Endothelial cell of umbilical vein (primary cell): ENCODE measurements around the gene LCAT. TPM values are rescaled to one million over a fixed set of nuclear protein-coding genes. Genes with fewer than 3 reads are reported as not detected.

Source experiments
- BruUV-seq: library from RNA; stranded (reverse); fragments of 400-500 nt; replicated peaks from 2 replicates; lab custom pipeline; 2021; lab: Mats Ljungman, UMichigan
- CTCF ChIA-PET: fragments of 300-600, 350-600 bp; sonication (Branson Sonifier 250); formaldehyde crosslinking; loops from one replicate; lab custom pipeline; 2021; ENCODE audit warnings: antibody characterized with exemption, inconsistent platforms; lab: Charles Lee
- POLR2A ChIA-PET: fragments of 300-600, 350-600 bp; sonication (Branson Sonifier 250); formaldehyde crosslinking; loops from one replicate; lab custom pipeline; 2021; ENCODE audit warnings: antibody characterized with exemption, inconsistent platforms; lab: Charles Lee
- DNase-seq: peaks from one replicate; pipeline ENCODE4 v3.0.0-alpha.2; 2011; ENCODE audit warnings: low read depth, low spot score
- FAIRE-seq: peaks from 2 replicates; lab custom pipeline; 2011; peaks lifted over from hg19 to GRCh38; lab: Jason Lieb, UNC
- H2AFZ ChIP-seq: 2 replicates; pipeline ENCODE4 v1.6.0; 2012; ENCODE audit warnings: low read depth, low read length, control low read depth, inconsistent platforms
- H3K27ac ChIP-seq: 2 replicates; pipeline ENCODE4 v1.5.1; 2011; ENCODE audit warnings: low read depth, mild to moderate bottlenecking, control low read depth, low read length, moderate library complexity; ENCODE audit not compliant: insufficient read depth
- H3K27me3 ChIP-seq, 2 experiments: 2 replicates each; pipeline versions ENCODE4 v1.6.0 to v1.6.1; 2011; ENCODE audit warnings: low read length in 2 of 2, mixed read lengths in 1 of 2; ENCODE audit not compliant: control insufficient read depth in 2 of 2, insufficient read depth in 2 of 2
- H3K36me3 ChIP-seq, 2 experiments: 2 replicates in 1 of 2; 3 replicates in 1 of 2; pipeline ENCODE4 v1.5.1; 2011; ENCODE audit warnings: low read length in 2 of 2, mild to moderate bottlenecking in 1 of 2, moderate library complexity in 1 of 2; ENCODE audit not compliant: control insufficient read depth in 2 of 2, insufficient read depth in 2 of 2; ENCODE audit errors: extremely low read depth in 1 of 2
- H3K4me1 ChIP-seq: 3 replicates; pipeline ENCODE4 v1.5.1; 2011; ENCODE audit warnings: mild to moderate bottlenecking, low read length; ENCODE audit not compliant: control insufficient read depth, insufficient read depth; ENCODE audit errors: extremely low read depth
- H3K4me2 ChIP-seq: 2 replicates; pipeline ENCODE4 v1.6.1; 2011; ENCODE audit warnings: low read length, control low read depth, mixed read lengths; ENCODE audit not compliant: insufficient read depth
- H3K4me3 ChIP-seq, 3 experiments: fragments of 200-600 bp in 1 of 3; sonication (generic), shearing (Covaris generic) in 1 of 3; replicated peaks in 1 of 3; 2 replicates each; pipeline ENCODE4 v1.5.1; 2011 to 2016; ENCODE audit warnings: control low read depth in 3 of 3, low read length in 3 of 3, mild to moderate bottlenecking in 2 of 3, inconsistent platforms in 1 of 3, low read depth in 1 of 3, moderate library complexity in 1 of 3; ENCODE audit not compliant: insufficient read depth in 1 of 3
- H3K79me2 ChIP-seq: 2 replicates; pipeline ENCODE4 v1.6.0; 2012; ENCODE audit warnings: low read length, inconsistent platforms; ENCODE audit not compliant: control insufficient read depth, insufficient read depth
- H3K9ac ChIP-seq: replicated peaks from 2 replicates; pipeline ENCODE3; 2011; ENCODE audit warnings: low read length, control low read depth; ENCODE audit not compliant: insufficient read depth; ENCODE audit errors: extremely low read depth
- H3K9me1 ChIP-seq: replicated peaks from 3 replicates; pipeline ENCODE4 v1.6.0; 2011; ENCODE audit warnings: mild to moderate bottlenecking, low read length; ENCODE audit not compliant: control insufficient read depth, insufficient read depth; ENCODE audit errors: extremely low read depth
- H3K9me3 ChIP-seq: replicated peaks from 2 replicates; pipeline ENCODE4 v1.5.1; 2012; ENCODE audit warnings: low read length, inconsistent platforms; ENCODE audit not compliant: control insufficient read depth, insufficient read depth
- H4K20me1 ChIP-seq: replicated peaks from 2 replicates; pipeline ENCODE3; 2011; ENCODE audit warnings: mild to moderate bottlenecking, low read length; ENCODE audit not compliant: control insufficient read depth, insufficient read depth; ENCODE audit errors: extremely low read depth
- CTCF ChIP-seq, 2 donors: IDR thresholded peaks; 1 replicate in 1 of 2; 2 replicates in 1 of 2; pipeline ENCODE4 v1.5.1; 2011; ENCODE audit warnings: low read length in 2 of 2, mild to moderate bottlenecking in 2 of 2, moderate library complexity in 2 of 2, control low read depth in 1 of 2, inconsistent platforms in 1 of 2, low read depth in 1 of 2; ENCODE audit not compliant: insufficient read depth in 1 of 2; ENCODE audit errors: extremely low read depth in 1 of 2
- EZH2 ChIP-seq: IDR thresholded peaks from 2 replicates; pipeline ENCODE4 v1.6.1; 2012; ENCODE audit warnings: borderline replicate concordance, low read depth, mild to moderate bottlenecking, moderate library complexity, low read length, inconsistent platforms; ENCODE audit not compliant: severe bottlenecking
- FOS ChIP-seq: IDR thresholded peaks from 2 replicates; pipeline ENCODE4 v1.6.1; 2011; ENCODE audit warnings: mild to moderate bottlenecking, low read length, moderate library complexity, borderline replicate concordance; ENCODE audit not compliant: insufficient read depth
- GATA2 ChIP-seq: IDR thresholded peaks from 2 replicates; pipeline ENCODE4 v1.7.0; 2011; ENCODE audit warnings: low read depth, mild to moderate bottlenecking, moderate library complexity, mixed read lengths, low read length; ENCODE audit not compliant: insufficient read length, insufficient read depth
- JUN ChIP-seq: IDR thresholded peaks from 2 replicates; pipeline ENCODE4 v1.6.1; 2011; ENCODE audit warnings: borderline replicate concordance, low read depth; ENCODE audit not compliant: insufficient read length, insufficient read depth
- MAX ChIP-seq: IDR thresholded peaks from 2 replicates; pipeline ENCODE4 v1.6.1; 2011; ENCODE audit not compliant: insufficient read depth, insufficient read length
- POLR2A ChIP-seq: IDR thresholded peaks from 2 replicates; pipeline ENCODE4 v1.6.1; 2012; ENCODE audit warnings: low read depth, mild to moderate bottlenecking, control low read depth, low read length
- dilution Hi-C: fragments of 300-500 bp; cut with MboI; formaldehyde crosslinking; loops from one replicate; pipeline ENCODE4 v1.15.0; 2019; ENCODE audit warnings: low sequenced_read_pairs; ENCODE audit not compliant: extremely low pct_ligation_motif_present
- intact Hi-C: fragments of 100-400 bp; cut with micrococcal nuclease; formaldehyde crosslinking; loops from one replicate; pipeline ENCODE4 v1.10.0; 2022
- polyA plus RNA-seq, 4 experiments: library from polyadenylated mRNA; depleted of rRNA in 3 of 4; stranded (reverse) in 3 of 4; unstranded in 1 of 4; fragments of >200 nt; gene quantifications; 2 replicates each; pipeline versions ENCODE4 v1.2.1 to v1.2.3, GENCODE V29; 2011 to 2012; ENCODE audit warnings: missing spikeins in 1 of 4
- total RNA-seq: library from RNA; stranded (reverse); gene quantifications from 2 replicates; pipeline ENCODE4 v1.2.3, GENCODE V29; 2021

The LCAT gene
- total and polyA plus RNA-seq, 2 donors (not counting 3 experiments of a cell fraction or from before 2014, with no cell fraction given) = 22.6 to 46.1 TPM

GRCh38 chr16:67950335-67950843, 6.5 kb upstream of the LCAT start:
- Histone ChIP-seq H3K9ac (no peak overlapping the region), H3K9me1 (no peaks in the 10 kb centered on the region), H3K4me1 (no peaks in the 10 kb centered on the region), H3K36me3 (peaks cover 28 to 81% of the 10 kb centered on the region in 2 experiments), H2AFZ (no peak overlapping the region), H3K27me3 (no peaks in the 10 kb centered on the region), H3K4me2 (no peak overlapping the region), H3K27ac (no peak overlapping the region), H3K79me2 (no peaks in the 10 kb centered on the region), H3K9me3 (no peaks in the 10 kb centered on the region), H4K20me1 (no peaks in the 10 kb centered on the region), H3K4me3 (no peak overlapping the region)
- CTCF ChIA-PET = interaction anchor here (0.8 to 2.8 kb wide), 4 partner anchors 24 to 95 kb away, joined by 3 to 9 read pairs (median 3); partner anchors contain the start of gene NRN1L
- no peak for TF ChIP-seq GATA2
- no peak for TF ChIP-seq JUN
- no peak for TF ChIP-seq EZH2
- no peak for TF ChIP-seq FOS
- TF ChIP-seq CTCF (IDR thresholded peaks at IDR 0.05; ENCODE audit: extremely low read depth in 1 of 2, insufficient read depth in 1 of 2, low read depth in 1 of 2, low read length in 2 of 2) = no peak
- no peak for TF ChIP-seq POLR2A
- TF ChIP-seq MAX = no peak
- no peak for FAIRE-seq
- no TSS peak for BruUV-seq
- intact Hi-C loops = no loop called here
- dilution Hi-C loops = no loop called here
- POLR2A ChIA-PET = no interaction called here
- no peak for DNase-seq
